Measurements from ENCODE around the gene LRRN2.

The LRRN2 gene

DNA sequence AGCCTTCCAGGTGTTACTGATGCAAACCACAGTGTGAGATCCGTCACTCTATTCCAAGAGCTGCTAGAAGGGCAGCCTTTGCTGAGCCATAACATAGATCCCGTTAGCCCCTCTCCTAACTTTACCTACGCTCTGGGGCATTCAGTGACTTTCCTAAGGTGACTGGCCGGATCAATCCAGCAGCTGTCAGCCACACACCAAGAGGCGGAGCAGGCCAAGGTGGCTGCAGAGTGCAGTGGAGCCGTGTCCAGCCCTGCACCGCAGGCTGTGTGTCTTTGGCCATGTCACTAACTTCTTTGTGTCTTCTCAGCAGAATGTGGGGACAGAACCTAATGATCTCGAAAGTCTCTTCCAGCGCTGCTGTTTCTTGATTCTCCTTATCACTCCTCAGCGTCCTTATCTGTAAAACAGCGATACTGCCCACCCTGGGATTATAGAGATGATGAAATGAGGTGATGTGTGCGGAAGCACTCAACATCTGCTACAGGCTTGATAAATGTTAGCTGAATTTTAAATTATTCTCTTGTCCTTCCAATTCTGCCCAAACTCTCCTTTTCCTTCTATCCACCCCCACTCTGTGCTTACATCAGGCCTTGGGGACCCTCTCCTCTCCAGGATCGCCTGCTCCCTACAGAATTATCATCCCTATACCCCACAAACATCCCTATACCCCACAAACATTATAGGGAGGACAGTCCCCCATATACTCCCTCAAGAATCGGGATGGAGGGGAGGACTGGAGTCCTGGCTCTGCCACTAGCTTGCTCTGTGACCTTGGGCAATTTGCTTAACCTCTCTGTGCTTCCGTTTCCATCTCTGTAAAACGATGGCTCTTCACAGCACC lies 25.8 kb upstream of the LRRN2 start:
- no peak for DNase-seq
- H3K27ac ChIP-seq, result no peak overlapping the region
- TF ChIP-seq, protein P1, sequence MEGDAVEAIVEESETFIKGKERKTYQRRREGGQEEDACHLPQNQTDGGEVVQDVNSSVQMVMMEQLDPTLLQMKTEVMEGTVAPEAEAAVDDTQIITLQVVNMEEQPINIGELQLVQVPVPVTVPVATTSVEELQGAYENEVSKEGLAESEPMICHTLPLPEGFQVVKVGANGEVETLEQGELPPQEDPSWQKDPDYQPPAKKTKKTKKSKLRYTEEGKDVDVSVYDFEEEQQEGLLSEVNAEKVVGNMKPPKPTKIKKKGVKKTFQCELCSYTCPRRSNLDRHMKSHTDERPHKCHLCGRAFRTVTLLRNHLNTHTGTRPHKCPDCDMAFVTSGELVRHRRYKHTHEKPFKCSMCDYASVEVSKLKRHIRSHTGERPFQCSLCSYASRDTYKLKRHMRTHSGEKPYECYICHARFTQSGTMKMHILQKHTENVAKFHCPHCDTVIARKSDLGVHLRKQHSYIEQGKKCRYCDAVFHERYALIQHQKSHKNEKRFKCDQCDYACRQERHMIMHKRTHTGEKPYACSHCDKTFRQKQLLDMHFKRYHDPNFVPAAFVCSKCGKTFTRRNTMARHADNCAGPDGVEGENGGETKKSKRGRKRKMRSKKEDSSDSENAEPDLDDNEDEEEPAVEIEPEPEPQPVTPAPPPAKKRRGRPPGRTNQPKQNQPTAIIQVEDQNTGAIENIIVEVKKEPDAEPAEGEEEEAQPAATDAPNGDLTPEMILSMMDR (IDR thresholded peaks at IDR 0.05; ENCODE audit: low read depth, low read length, missing control alignments), result no peak

DNA sequence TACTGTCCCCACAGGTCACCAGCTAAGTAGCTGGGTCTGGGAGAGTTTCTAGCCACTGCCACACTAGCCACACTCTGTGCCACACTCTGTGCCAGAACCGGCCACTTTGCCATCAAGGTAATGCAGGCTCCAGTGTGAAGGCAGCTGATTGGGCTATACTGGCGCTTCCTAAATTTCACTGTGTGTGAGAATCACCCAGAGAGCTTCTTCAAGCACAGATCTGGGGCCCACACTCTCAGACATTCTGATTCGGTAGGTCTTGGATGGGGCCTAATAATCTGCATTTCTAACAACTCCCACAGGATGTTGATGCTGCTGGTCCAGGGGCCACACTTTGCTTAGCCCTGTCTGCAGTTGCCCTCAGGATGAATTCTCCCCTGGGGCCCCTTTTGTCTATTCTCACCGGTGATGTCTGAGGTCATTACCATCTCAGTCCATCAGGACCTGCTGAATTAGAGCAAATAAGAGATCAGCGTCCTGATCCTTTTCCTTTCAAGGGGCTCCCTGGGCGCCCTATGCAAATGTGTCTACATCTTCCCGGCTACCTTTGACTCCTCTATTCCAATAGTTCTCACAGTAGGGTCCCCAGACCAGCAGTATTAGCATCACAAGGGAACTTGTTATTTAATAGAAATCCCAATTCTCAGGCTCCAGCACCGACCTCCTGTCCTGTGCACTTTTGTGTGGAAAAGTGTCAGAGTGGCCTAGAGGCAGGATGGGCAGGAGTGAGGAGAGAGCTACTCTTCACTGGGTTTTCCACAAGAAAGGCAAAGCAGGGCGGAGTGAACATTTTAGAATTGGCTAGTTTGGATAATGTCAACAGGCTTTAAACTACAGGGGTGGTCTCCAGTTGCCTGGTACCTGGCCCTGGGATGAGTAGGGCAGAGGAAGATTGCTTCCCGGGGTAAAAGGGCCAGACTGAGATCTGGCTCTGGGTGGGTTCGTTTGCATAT lies 24.7 kb upstream of the LRRN2 start:
- Histone ChIP-seq H3K27me3 (replicated peaks) (peaks cover 41% of the 10 kb centered on the region), H3K36me3 (replicated peaks) (no peaks in the 10 kb centered on the region), H3K27ac (no peak overlapping the region), H3K4me3 (ENCODE audit: low read depth, low read length) (no peak overlapping the region)
- DNase-seq, result no peak
- TF ChIP-seq, protein P1 (IDR thresholded peaks at IDR 0.05; ENCODE audit: low read depth, low read length, missing control alignments), result no peak
- in situ Hi-C loops (cut with HindIII; ENCODE audit: low pct_ligation_motif_present, low sequenced_read_pairs), result no loop called here

More for the DNA sequence above, 25.8 kb upstream of the LRRN2 start:
- in situ Hi-C loops (cut with HindIII; ENCODE audit: low pct_ligation_motif_present, low sequenced_read_pairs), result no loop called here
- Histone ChIP-seq H3K27me3 (replicated peaks) (peaks cover 41% of the 10 kb centered on the region), H3K4me3 (ENCODE audit: low read depth, low read length) (no peak overlapping the region), H3K36me3 (replicated peaks) (no peaks in the 10 kb centered on the region)

DNA sequence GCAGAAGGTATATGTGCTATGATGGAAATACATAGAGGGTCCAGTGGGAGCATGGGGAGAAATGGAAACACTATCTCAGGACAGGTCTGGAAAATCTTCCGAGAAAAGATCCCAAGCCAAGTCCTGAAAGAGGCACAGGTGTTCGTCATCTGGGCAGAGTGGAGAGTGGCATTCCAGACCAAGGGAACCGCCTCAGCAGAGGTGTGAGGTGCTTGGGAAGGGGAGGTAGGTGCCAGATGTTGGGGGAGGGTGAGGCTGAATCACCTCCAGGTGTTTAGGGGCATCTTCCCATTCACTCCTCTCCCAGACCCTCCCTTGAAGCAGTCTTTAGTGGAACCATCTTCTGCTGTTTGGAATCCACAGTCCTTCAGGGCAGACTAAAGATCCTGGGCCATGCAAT lies 23.5 kb upstream of the LRRN2 start:
- peaks cover 41% of the 10 kb centered on the region for H3K27me3 ChIP-seq (replicated peaks)
- no peak for DNase-seq
- no peaks in the 10 kb centered on the region for H3K36me3 ChIP-seq (replicated peaks)
- TF ChIP-seq, protein P1 (IDR thresholded peaks at IDR 0.05; ENCODE audit: low read depth, low read length, missing control alignments), result no peak
- H3K4me3 ChIP-seq (ENCODE audit: low read depth, low read length), result no peak overlapping the region
- in situ Hi-C loops (cut with HindIII; ENCODE audit: low pct_ligation_motif_present, low sequenced_read_pairs), result no loop called here
- no peak overlapping the region for H3K27ac ChIP-seq

DNA sequence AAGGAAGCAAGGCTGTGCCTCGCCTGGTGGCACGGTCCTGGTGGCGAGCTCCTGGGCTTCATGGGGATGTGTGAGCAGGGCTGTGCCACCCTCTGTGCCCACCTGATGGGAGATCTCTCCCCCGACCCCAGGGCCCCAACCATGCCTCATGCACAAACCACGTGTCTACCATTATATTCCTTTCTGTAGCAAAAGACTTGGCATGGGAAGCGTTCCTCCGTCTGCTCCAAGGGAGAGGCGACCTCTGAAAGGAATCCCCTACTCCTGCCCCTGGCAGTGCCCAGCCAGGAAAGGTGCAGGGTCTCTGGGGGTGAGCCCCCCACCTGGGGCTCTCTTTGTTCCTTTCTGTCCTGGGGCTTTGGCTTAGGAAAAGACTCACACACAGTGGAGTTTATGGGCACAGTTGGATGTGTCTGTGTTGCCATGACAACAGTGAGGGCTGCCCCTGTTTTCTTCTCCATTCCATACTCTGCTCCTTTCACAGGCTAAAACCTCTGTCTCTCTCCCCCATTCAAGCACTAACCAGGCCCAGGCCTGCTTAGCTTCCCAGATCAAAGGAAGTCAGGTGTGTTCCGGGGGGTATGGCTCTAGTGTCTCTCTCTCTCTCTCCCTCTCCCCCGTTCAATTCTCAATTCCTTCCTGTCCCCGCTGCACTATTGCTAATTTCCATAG lies 21.4 kb upstream of the LRRN2 start:
- in situ Hi-C loops (cut with HindIII; ENCODE audit: low pct_ligation_motif_present, low sequenced_read_pairs), result no loop called here
- H3K4me3 ChIP-seq (ENCODE audit: low read depth, low read length), result no peak overlapping the region
- no peak for DNase-seq

More for the DNA sequence above, 21.4 kb upstream of the LRRN2 start:
- H3K27ac ChIP-seq, result no peak overlapping the region
- no peaks in the 10 kb centered on the region for H3K36me3 ChIP-seq (replicated peaks)
- H3K27me3 ChIP-seq (replicated peaks), result peaks cover 24% of the 10 kb centered on the region
- TF ChIP-seq, protein P1 (IDR thresholded peaks at IDR 0.05; ENCODE audit: low read depth, low read length, missing control alignments), result no peak

Measured in brain microvascular endothelial cell (primary cell).